IPS-18c (cell line): Measurements from ENCODE around the gene RPS6KB2.

Experiments used
- H3K4me3 ChIP-seq: 2 replicates; pipeline ENCODE4 v1.7.0; 2013; ENCODE audit warnings: low read depth, mild to moderate bottlenecking, low read length, moderate library complexity; ENCODE audit not compliant: insufficient read depth
- H3K9me3 ChIP-seq: one replicate; pipeline ENCODE4 v1.6.1; 2013; ENCODE audit warnings: mild to moderate bottlenecking, low read length, moderate library complexity; ENCODE audit not compliant: control insufficient read depth, insufficient read depth

The RPS6KB2 gene

DNA sequence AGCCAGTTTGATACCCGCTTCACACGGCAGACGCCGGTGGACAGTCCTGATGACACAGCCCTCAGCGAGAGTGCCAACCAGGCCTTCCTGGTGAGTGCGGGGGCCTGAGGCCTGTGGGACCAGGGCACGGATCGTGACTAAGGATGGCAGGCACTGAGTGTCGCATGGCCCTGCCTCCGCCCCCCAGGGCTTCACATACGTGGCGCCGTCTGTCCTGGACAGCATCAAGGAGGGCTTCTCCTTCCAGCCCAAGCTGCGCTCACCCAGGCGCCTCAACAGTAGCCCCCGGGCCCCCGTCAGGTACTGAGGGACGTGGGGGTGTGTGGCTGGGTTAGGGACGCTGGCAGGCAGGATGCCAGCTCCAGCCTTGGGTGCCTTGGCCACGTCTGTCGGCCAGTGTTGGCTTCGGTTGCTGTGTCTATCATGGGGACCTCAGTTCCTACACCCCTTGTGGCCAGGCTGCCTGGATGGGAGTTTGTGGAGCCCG is 6.1 kb downstream of the RPS6KB2 start:
- no peaks in the 10 kb centered on the region for H3K9me3 ChIP-seq
- no peak overlapping the region for H3K4me3 ChIP-seq

DNA sequence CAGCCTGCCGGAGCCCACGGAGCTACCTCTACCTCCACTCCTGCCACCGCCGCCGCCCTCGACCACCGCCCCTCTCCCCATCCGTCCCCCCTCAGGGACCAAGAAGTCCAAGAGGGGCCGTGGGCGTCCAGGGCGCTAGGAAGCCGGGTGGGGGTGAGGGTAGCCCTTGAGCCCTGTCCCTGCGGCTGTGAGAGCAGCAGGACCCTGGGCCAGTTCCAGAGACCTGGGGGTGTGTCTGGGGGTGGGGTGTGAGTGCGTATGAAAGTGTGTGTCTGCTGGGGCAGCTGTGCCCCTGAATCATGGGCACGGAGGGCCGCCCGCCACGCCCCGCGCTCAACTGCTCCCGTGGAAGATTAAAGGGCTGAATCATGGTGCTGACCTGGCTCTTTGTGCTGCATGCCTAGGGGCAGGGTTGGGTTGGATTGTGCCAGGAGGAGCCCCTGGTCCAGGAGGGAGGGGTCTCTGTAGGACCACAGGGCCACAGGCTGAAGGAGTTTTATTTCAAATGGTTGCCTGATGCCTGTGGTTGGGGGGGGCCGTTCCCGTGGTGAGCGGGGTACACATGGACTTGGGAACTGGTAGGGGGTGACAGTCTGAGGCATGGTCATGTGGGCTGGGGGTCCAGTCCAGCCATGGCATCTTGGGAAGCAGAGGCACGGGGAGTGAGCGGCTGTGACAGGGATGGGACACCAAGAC is 6.9 kb downstream of the RPS6KB2 start:
- Histone ChIP-seq H3K9me3 (no peaks in the 10 kb centered on the region), H3K4me3 (no peak overlapping the region)

DNA sequence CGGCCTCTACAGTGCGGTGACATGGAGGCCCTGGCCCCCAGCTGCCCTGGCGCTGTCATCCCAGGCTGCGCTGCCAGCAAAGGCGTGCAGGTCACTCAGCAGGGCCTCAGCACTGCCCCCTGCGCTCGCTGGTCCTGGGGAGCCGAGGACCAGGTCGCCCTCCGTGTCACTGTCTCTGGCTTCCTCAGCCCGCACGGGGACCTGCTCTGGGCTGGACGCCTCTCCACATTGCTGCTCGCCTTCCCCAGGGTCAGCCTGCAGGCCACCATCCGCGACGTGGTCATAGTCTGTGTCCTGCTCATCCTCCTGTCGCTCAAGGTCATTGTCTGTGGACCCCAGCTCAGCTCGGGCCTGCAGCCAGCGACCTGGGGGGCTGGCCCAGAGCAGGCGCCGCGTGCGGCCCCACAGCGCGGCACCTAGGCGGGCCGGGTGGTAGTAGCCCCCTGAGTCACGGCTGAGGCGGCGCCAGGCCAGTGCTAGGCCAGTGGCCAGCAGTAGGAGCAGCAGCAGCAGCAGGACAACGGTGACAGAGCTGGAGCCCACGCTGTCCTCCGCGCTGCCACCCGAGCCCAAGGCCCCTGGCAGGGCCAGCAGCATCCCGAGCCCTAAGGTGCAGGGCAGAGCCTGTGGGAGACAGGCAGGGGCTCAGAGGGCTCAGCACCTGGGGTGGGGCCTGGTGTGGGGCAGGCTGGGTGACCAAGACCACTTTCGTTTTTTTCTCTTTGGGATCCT is 7.6 kb downstream of the RPS6KB2 start:
- Histone ChIP-seq H3K4me3 (no peak overlapping the region), H3K9me3 (peaks cover 2% of the 10 kb centered on the region)

DNA sequence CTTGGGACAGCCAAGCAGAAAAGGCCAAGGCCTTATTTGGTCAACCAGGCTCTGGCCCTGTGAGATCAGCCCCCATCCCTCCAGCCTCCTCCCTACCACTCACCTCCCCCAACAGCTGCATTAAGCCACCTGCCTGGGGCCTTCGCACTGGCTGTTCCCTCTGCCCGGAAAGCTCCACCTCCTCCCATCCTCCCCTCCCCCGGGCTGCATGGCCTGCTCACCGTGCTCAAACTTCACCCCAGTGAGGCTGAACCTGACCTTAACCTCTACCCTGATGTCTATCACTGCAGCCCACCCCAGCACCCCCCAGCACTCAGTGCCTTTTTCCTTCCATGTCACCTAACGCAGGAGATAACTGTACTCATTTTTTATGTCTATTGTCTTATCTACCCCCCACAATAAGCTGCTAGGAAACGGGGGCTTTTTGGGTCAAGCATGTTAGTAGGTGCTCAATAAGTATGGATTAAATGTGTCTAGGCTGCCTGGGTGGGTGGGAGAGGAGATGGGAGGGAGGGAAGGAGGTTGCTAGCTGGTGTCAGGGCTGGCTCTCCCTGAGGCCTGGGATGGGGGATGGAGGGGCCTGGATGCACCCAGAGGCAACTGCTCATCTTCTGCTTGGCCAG is 8.3 kb downstream of the RPS6KB2 start:
- no peak overlapping the region for H3K4me3 ChIP-seq

DNA sequence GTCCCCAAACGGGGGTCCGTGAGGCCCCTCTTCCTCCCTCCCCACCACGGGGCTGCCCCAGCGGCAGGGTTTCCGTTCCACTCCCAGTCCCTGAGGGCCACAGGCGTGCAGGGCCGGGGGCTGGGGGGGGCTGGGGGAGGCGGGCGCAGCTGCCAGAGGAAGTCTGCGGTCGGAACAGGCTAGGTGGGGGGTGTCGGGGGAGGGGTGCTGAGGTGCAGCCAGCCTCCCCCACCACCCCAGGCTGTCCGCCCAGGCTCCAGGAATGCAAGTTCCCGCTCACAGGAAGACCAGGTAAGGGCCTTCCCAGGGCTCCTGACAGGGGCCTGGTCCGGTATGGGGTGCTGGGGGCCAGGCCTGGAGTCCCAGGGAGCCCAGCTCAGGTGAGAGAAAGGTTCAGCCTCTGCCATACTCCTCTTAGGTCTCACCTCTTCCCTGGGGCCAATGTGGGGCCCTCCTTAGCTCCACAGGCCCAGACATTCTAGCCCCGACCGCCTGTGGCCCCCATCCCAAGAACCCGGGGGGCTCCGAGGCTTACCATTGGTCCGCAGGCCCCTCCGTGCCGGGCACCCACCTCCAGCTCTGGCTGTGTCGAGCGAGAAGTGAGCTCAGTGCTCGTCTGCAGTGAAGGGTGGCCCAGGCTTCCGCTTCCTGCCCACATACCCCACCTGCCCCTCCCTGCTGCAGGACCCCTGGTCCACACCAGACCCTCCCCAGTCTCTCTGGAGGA is 9.0 kb downstream of the RPS6KB2 start, which contains the start of gene PTPRCAP:
Gene PTPRCAP (minus strand): TSS at position 601 of the 727 bp plus-strand sequence. CDS start 63 bp downstream, at position 538.
- Histone ChIP-seq H3K4me3 (no peak within 1 kb of the TSS), H3K9me3 (peaks cover 4% of the 10 kb centered on the region)

More for the DNA sequence above, 8.3 kb downstream of the RPS6KB2 start:
- H3K9me3 ChIP-seq = peaks cover 4% of the 10 kb centered on the region

DNA sequence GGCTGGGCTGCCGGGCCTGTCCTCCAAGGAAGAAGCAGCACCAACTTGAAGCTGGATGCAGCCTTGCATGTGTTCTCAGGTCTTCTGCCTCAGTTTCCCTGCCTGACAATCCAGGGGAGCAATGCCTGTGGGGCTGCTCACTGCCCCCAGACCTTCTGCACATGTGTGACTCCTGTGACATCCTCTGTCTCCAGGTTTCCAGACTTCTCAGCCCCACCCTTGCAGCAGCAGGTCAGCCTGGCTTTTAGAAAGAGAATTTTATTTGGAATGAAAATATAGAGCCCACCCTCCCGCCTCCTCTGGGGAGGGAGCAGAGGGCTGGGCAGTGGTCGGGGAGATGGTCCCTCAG is 9.5 kb downstream of the RPS6KB2 start:
- Histone ChIP-seq H3K4me3 (no peak overlapping the region), H3K9me3 (peaks cover 4% of the 10 kb centered on the region)

DNA sequence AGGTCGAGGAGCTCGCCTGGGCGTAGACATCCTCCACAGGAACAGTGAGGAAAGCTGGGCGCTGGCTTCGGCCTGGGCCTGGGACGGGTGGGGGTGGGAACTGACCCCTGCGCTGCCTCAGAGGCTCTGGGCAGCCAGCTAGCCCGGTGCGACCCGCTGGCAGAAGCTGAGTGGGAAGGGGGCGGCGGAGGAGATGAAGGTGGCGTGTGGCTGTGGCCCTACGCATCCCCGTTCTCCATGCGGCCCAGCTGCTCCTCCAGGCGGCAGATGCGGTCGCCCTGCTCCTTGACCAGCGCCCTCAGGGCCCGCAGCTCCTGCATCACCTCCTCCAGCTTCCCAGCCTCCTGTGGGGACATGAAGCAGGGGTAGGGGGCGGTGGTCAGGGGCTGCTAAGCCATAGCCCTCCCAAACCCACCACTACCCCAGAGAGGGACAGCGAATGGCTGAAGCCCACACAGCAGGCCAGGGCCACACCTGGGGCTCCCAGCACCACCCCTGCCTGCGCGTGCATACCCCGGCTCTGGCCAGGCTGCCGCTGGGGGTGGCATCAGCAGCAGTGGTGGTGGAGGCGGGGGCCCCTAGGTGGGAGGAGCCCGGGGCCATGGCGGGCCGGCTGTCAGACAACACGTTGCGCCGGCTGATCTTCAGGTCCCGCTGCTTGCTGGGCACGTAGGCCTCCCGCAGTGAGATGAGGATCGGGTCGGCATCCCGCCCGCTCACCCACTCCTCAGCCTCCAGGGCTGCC is 10.0 kb downstream of the RPS6KB2 start:
- H3K4me3 ChIP-seq = no peak overlapping the region
- H3K9me3 ChIP-seq = peaks cover 4% of the 10 kb centered on the region

DNA sequence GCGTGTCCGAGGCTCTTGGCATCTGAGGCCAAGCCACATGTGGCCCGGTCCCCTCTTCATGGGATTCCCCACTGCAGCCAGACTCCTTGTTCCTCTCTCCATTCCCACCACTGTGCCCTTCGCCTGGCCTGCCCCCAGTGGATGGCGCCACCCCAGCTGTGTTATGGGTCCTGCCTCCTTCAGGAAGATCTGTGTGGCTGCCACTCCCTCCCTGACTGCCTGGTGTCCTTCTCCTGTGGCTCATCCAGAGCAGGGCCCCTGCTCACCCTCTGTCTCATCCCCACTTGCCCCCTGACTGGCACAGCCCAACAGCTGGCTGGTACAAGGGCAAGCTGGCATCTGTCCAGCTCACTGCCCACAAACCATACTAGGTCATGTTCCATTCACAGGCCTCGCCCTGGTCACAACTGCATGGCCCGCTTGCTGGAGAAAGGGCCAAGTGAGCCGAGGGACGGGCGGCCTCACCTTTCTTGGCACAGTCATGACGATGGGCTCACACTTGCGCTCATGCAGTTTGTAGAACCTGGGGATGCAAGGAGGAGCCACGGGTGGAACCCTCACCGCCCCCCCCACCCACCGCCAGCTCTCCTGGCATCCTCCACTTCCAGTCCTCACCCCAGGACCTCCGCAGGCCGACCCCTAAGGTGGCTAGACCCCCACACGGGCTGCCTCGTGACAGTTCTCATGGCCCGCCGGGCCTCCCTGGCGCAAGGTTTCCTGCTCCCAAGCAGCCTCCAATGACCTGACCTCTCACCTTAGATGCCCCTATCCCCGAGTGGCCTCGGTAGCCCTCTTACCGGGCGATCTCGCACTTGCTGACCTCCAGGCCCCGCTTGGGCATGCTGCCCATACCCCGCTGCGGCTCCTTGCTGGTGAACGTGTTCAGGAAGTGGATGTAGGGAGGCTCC is 11.3 kb downstream of the RPS6KB2 start:
- no peak overlapping the region for H3K4me3 ChIP-seq
- peaks cover 4% of the 10 kb centered on the region for H3K9me3 ChIP-seq

DNA sequence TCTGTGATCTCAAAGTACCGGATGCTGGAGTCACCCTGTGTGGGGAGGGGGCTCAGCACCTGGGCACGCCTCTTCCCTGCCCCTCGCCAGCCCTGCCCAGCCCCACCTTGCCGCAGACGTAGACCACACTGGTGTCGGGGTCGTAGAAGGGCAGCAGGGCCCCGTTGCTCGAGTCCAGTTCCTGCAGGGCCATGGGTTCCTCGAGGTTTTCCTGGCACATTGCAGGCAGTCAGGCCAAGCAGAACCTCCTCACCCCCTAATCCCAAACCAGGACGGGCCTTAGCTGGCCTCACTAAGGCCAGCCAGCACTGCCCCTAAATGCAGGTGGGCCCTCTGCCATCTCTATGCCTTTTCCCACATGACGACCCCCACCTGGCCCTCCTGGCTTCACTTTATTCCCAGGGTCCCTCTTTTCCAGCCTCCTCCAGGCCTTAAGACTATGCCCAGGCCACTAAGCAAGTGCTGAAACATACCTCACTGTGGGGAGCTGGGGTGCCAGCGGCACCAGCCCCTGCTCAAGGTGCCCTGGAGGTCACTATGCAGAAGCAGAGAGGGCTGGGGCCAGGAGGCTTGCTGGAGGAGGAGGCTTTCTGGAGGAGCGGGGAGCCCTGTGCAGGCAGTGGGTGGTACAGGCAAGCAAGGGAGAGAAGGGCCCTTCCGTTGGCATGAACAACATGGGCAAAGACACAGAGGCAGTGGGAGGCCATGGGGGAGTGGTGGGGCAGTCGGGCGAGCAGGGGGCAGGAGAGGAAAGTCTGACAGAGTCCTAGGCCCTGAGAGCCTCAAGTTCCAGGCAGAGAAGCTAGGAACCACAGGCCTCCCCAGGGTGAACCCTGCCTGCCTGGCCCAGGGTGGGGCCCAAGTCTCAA is 12.2 kb downstream of the RPS6KB2 start:
- Histone ChIP-seq H3K9me3 (peaks cover 4% of the 10 kb centered on the region), H3K4me3 (no peak overlapping the region)

DNA sequence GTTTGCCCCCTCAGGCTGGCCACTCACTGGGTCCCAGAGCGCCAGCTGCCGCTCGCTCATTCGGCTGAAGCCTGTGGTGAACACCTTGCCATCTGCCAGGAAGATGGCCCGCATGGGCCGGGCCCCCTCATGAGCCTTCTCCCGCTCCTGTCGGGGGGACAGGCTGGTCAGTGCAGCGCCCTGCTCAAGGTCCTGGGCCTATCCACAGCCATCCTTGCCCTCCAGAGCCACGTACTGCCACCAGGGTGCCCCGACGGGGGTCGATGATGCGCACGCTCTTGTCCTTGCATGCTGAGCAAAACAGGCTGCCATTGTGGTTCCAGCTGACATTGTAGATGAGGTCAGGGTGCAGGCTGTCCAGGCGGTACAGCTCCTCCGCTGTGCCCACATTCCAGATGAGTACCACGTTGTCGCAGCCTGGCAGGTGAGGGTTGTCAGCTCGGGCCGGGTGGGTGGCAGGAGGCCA is 12.8 kb downstream of the RPS6KB2 start:
- peaks cover 6% of the 10 kb centered on the region for H3K9me3 ChIP-seq
- no peak overlapping the region for H3K4me3 ChIP-seq

DNA sequence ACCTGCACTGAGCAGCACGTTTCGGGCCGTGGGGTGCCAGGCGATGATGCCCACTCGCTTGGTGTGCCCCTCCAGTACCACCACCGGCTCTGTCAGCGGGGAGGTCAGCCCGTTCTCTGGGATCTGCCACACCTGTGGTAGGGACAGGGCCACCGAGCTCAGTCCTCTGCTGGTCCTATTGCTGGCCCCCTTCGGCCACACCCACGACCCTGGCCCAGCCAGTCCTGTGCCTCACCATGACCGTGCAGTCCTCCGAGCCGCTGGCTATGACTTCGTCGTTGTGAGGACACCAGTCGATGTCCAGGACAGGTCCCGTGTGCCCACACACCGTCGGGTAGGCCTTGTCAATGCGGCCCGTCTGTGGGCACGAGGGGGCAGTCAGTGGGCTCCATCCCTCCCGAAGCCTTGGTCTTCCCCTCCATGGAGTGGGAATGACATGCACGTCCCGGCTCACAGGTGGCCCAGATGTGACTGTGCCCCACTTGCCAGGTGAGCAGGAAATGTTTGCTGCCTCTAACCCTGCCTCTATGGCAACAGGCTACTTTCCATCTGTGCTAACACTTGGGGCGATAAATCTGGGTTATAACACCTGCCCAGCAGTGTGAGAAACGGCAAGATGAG is 13.5 kb downstream of the RPS6KB2 start:
- Histone ChIP-seq H3K9me3 (peaks cover 6% of the 10 kb centered on the region), H3K4me3 (no peak overlapping the region)

DNA sequence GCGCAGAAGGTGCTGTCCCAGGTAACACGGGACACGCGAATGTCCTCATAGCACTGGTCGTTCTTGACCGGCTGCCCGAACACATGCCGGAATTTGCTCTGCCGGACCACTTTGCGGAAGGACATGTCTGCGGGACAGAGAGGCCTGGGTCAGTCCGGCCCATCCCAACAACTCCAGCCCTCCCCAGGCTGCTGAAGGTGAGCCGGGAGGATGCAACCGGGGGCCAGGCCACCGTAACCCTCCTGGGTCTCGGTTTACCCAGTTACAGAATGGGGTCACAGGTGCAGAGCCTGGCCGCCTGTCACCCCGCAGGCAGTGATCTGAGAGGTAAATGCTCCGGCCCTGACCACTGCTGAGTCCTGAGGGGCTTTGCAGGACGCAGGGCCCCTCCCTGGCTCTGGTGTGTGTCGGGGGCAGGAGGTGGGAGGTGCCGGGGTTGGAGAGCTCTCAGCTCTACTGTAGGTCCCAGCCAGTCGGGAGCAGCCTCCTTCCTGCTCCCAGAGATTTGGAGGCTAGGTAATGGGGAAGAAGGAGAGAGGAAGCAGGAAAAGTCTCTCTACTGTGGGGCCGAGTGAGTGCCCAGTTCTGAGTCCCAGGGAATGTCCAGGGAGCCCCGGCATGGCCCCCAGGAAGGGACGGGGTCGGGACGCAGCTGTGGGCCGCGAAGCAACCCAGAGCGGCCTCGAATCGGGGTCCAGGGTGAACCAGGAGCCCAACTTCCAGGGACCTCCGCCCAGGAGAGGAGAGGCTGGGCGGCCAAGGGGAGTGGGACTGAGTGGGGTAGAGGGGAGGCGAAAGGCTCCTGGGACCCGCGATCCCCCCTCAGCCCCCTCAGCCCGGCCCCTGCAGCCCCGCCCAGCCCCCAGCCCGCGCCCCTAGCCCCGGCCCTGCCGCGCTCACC is 14.5 kb downstream of the RPS6KB2 start:
- Histone ChIP-seq H3K4me3 (peak overlapping the region; percentile 77), H3K9me3 (peaks cover 8% of the 10 kb centered on the region)

DNA sequence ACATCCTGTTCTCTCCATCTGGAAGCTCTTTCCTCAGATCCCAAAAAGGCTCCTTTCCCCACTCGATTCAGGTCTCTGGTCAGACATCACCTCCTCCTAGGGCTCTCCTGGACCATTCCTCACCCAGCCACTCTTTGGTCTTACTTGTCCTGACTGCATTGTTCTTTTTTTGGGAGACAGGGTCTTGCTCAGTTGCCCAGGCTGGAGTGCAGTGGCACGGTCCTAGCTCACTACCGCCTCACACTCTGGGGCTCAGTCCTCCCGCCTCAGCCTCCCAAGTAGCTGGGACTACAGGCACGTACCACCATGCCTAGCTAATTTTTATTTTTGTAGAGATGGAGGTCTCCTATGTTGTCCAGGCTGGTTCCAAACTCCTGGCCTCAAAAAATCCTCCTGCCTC is 17.2 kb downstream of the RPS6KB2 start:
- peaks cover 8% of the 10 kb centered on the region for H3K9me3 ChIP-seq
- no peak overlapping the region for H3K4me3 ChIP-seq

DNA sequence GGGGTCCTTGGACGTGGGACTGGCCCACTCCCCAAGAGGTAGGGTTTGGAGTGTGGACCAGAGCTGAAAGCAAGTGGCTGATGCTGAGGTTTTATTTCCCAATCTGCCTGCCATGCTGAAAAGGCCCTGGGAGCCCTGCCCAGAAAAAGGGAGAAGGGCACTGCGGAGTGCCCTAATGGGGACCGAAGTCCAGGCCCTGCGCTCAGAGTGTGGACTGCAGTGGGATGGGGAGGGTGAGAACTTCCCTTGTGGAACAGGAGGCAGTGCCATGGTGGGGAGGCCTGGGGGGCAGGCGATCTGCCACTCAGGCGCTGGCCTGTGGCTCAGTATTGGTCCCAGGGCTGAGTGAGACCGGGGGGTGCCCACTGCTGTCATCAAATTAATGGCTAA is 19.9 kb downstream of the RPS6KB2 start:
- Histone ChIP-seq H3K9me3 (peaks cover 4% of the 10 kb centered on the region), H3K4me3 (no peak overlapping the region)
